Fibroblast of skin of right biceps (primary cell): ENCODE data around the gene FAM3D.
"Not testable (repeated sequence)": the region's sequence is repeated elsewhere in the genome, so short reads cannot be mapped to it uniquely, and the experiment has no call there.

Source experiments
- DNase-seq: peaks from one replicate; pipeline ENCODE4 v3.0.0-alpha.2; 2013

Gene FAM3D

GRCh38 chr3:58666683-58667082 is at the start of gene FAM3D:
Gene FAM3D, minus strand, starts transcription at chr3:58666774. Its CDS starts 11,211 bp downstream, at chr3:58655563.
- no peak for DNase-seq

GRCh38 chr3:58713715-58714401 is 47.3 kb upstream of the FAM3D start:
- no peak for DNase-seq

GRCh38 chr3:58711871-58712270 is 45.3 kb upstream of the FAM3D start:
- no peak for DNase-seq

- DNase-seq, result not testable (repeated sequence)
These were observed 42.4 kb upstream of the FAM3D start for GRCh38 chr3:58708983-58709382.

- no peak for DNase-seq
These were observed 41.7 kb upstream of the FAM3D start for GRCh38 chr3:58708116-58708791.

- no peak for DNase-seq
These were observed 40.9 kb upstream of the FAM3D start for GRCh38 chr3:58707390-58707930.

GRCh38 chr3:58706395-58707167 is 40.0 kb upstream of the FAM3D start:
- DNase-seq, result no peak

- DNase-seq, result no peak
These were observed 38.2 kb upstream of the FAM3D start for GRCh38 chr3:58704745-58705144.

GRCh38 chr3:58704304-58704703 is 37.7 kb upstream of the FAM3D start:
- DNase-seq, result not testable (repeated sequence)

GRCh38 chr3:58698246-58698645 is 31.7 kb upstream of the FAM3D start:
- DNase-seq, result no peak

GRCh38 chr3:58697561-58697960 is 31.0 kb upstream of the FAM3D start:
- no peak for DNase-seq

- not testable (repeated sequence) for DNase-seq
These were observed 30.2 kb upstream of the FAM3D start for GRCh38 chr3:58696813-58697212.

GRCh38 chr3:58696093-58696492 is 29.5 kb upstream of the FAM3D start:
- no peak for DNase-seq

- DNase-seq, result not testable (repeated sequence)
These were observed 28.7 kb upstream of the FAM3D start for GRCh38 chr3:58695284-58695683.

GRCh38 chr3:58693940-58694850 is 27.6 kb upstream of the FAM3D start:
- DNase-seq, result no peak

- DNase-seq, result no peak
These were observed 25.9 kb upstream of the FAM3D start for GRCh38 chr3:58692484-58692883.

GRCh38 chr3:58691997-58692396 is 25.4 kb upstream of the FAM3D start:
- peak; percentile 18 for DNase-seq

GRCh38 chr3:58690490-58690889 is 23.9 kb upstream of the FAM3D start:
- no peak for DNase-seq

GRCh38 chr3:58688574-58688973 is 22.0 kb upstream of the FAM3D start:
- no peak for DNase-seq

- DNase-seq, result no peak
These were observed 20.3 kb upstream of the FAM3D start for GRCh38 chr3:58686847-58687246.

- DNase-seq, result no peak
These were observed 19.1 kb upstream of the FAM3D start for GRCh38 chr3:58685641-58686040.

- peak; percentile 59 for DNase-seq
These were observed 16.9 kb upstream of the FAM3D start for GRCh38 chr3:58683466-58683865.
